NT2/D1 (cell line): ENCODE measurements around the gene HES4.

Experiments
- DNase-seq: peaks from one replicate; pipeline ENCODE4 v3.0.0-alpha.2; 2011; ENCODE audit warnings: low read depth, low spot score
- H3K27me3 ChIP-seq: 2 replicates; pipeline ENCODE4 v1.6.0; 2011; ENCODE audit warnings: mild to moderate bottlenecking; ENCODE audit not compliant: insufficient read length, insufficient read depth
- H3K36me3 ChIP-seq: 2 replicates; pipeline ENCODE4 v1.6.1; 2011; ENCODE audit warnings: mild to moderate bottlenecking, low read length, mixed read lengths; ENCODE audit not compliant: insufficient read depth, insufficient read length
- H3K4me1 ChIP-seq: 2 replicates; pipeline ENCODE4 v1.5.1; 2011; ENCODE audit not compliant: insufficient read depth, insufficient read length
- H3K4me3 ChIP-seq: 2 replicates; pipeline ENCODE4 v1.5.1; 2011; ENCODE audit warnings: low read depth; ENCODE audit not compliant: insufficient read length
- H3K9ac ChIP-seq: 2 replicates; pipeline ENCODE4 v1.6.0; 2011; ENCODE audit warnings: low read depth; ENCODE audit not compliant: insufficient read length
- H3K9me3 ChIP-seq: 2 replicates; pipeline ENCODE4 v1.5.1; 2011; ENCODE audit warnings: mild to moderate bottlenecking, low read length; ENCODE audit not compliant: insufficient read depth
- SUZ12 ChIP-seq: IDR thresholded peaks from 2 replicates; pipeline ENCODE4 v1.6.1; 2011; ENCODE audit not compliant: insufficient read length, insufficient read depth; ENCODE audit errors: extremely low read depth
- YY1 ChIP-seq: IDR thresholded peaks from 2 replicates; pipeline ENCODE4 v1.6.1; 2011; ENCODE audit not compliant: insufficient read length, insufficient read depth
- ZNF274 ChIP-seq: IDR thresholded peaks from 2 replicates; pipeline ENCODE4 v1.6.1; 2011; ENCODE audit warnings: mild to moderate bottlenecking, low read depth, low read length

HES4 gene

DNA sequence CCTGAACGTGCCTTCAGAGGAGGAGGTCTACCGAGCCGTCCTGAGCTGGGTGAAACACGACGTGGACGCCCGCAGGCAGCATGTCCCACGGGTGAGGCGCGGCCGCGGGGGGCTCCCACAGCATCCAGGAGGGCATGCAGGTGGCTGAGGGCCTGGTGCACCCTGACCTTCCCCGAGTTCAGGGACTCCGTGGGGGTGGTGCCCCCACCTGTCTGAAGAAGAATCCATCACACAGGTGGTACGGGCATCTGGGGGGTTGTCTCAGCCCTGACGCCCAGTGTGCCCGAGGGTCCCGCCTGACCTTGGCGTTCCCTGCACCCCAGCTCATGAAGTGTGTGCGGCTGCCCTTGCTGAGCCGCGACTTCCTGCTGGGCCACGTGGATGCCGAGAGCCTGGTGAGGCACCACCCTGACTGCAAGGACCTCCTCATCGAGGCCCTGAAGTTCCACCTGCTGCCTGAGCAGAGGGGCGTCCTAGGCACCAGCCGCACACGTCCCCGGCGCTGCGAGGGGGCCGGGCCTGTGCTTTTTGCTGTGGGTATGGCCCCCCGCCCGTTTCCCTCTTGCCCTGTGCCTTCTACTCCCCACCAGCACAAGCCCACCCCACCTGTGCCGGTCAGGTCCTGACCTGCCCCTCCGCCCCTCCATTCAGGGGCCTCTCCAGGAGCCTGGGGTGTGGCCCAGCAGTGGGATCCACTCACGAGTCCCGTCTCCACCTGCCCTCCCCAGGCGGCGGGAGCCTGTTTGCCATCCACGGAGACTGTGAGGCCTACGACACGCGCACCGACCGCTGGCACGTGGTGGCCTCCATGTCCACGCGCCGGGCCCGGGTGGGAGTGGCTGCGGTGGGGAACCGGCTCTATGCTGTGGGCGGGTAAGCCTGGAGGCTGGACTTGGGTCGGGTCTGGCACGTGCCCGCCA lies 37.3 kb downstream of the HES4 start:
- TF ChIP-seq YY1, result no peak
- no peak for TF ChIP-seq ZNF274
- no peak for TF ChIP-seq SUZ12
- Histone ChIP-seq H3K9me3 (no peaks in the 10 kb centered on the region), H3K4me3 (no peak overlapping the region), H3K4me1 (peaks cover 10% of the 10 kb centered on the region), H3K9ac (no peak overlapping the region), H3K27me3 (peaks cover 22% of the 10 kb centered on the region), H3K36me3 (peaks cover 32% of the 10 kb centered on the region)
- DNase-seq, result no peak

GRCh38 chr1:961132-961669 lies 38.7 kb downstream of the HES4 start:
- Histone ChIP-seq H3K4me1 (peaks cover 7% of the 10 kb centered on the region), H3K36me3 (peaks cover 47% of the 10 kb centered on the region), H3K9ac (peak overlapping the region; percentile 74), H3K27me3 (peaks cover 17% of the 10 kb centered on the region), H3K4me3 (peak overlapping the region; percentile 67), H3K9me3 (no peaks in the 10 kb centered on the region)
- TF ChIP-seq YY1 (no peak), ZNF274 (no peak), SUZ12 (no peak)
- no peak for DNase-seq

- no peak for TF ChIP-seq SUZ12
- no peak for TF ChIP-seq ZNF274
- TF ChIP-seq YY1, result no peak
- Histone ChIP-seq H3K36me3 (peaks cover 53% of the 10 kb centered on the region), H3K9ac (peak within 1 kb of the TSS; percentile 74), H3K4me3 (peak within 1 kb of the TSS; percentile 67), H3K4me1 (peaks cover 7% of the 10 kb centered on the region), H3K27me3 (peaks cover 17% of the 10 kb centered on the region), H3K9me3 (no peaks in the 10 kb centered on the region)
- no peak for DNase-seq
These were observed 39.4 kb downstream of the HES4 start, which contains the start of gene KLHL17 for GRCh38 chr1:960363-961131. TSS of gene KLHL17 (plus strand) at chr1:960584. CDS start at chr1:960694, 110 bp downstream.

- Histone ChIP-seq H3K36me3 (peaks cover 58% of the 10 kb centered on the region), H3K4me3 (no peak overlapping the region), H3K4me1 (peaks cover 7% of the 10 kb centered on the region), H3K9ac (no peak overlapping the region), H3K9me3 (no peaks in the 10 kb centered on the region), H3K27me3 (peaks cover 17% of the 10 kb centered on the region)
- no peak for DNase-seq
- TF ChIP-seq SUZ12 (no peak), YY1 (no peak), ZNF274 (no peak)
These were observed 40.0 kb downstream of the HES4 start for GRCh38 chr1:959731-960362.

DNA sequence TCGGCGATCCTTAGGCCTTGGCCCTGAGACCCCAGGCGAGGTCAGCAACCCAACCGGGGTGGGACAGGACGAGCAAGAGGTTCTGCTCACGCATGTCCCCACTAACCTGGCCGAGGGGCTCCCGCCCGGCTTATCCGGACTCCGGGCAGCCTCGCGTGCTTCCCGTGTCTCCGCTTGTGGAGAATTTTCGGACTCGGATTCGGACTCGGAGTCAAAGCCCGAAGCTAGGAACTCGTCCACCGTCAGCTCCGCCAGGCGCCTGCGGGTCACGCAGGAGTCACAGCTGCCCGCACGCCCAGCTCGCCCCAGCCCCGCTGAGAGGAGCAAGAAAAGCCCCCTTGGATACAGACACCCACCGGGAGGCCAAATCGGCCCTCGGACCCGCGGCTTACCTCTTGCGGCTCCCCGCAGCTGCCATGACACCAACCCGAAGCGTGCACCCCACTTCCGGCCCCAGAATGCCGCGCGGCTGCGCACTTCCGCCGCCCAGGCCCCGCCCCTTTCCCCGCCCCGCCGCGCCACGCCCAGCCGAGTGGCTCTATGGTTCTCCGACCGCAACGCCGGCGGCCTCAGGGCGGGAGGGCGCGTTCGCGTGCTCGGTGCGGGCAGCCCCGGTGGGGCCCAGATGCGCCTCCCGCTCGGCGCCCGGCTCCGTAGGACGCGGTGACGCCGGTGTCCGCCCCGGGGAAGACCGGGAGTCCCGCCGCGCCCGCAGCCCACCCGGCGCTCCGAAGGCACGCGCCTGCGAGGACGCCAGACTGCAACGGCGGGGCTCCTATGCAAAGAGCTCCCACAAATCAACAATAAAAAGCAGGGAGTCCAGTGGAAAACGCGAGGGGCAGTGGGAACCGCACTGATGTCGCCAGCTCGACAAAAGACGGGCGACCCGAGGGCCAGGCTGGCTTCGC lies 40.8 kb downstream of the HES4 start, which contains the start of gene NOC2L:
Gene NOC2L, minus strand, starts transcription at position 434 of the 908 bp plus-strand sequence. Its CDS starts 16 bp downstream, at position 418.
- Histone ChIP-seq H3K9ac (peak within 1 kb of the TSS; percentile 97), H3K27me3 (peaks cover 17% of the 10 kb centered on the region), H3K9me3 (no peaks in the 10 kb centered on the region), H3K4me1 (peaks cover 7% of the 10 kb centered on the region), H3K4me3 (peak within 1 kb of the TSS; percentile 79), H3K36me3 (peaks cover 61% of the 10 kb centered on the region)
- no peak for TF ChIP-seq SUZ12
- TF ChIP-seq YY1, result peak; percentile 51
- DNase-seq, result no peak

DNA sequence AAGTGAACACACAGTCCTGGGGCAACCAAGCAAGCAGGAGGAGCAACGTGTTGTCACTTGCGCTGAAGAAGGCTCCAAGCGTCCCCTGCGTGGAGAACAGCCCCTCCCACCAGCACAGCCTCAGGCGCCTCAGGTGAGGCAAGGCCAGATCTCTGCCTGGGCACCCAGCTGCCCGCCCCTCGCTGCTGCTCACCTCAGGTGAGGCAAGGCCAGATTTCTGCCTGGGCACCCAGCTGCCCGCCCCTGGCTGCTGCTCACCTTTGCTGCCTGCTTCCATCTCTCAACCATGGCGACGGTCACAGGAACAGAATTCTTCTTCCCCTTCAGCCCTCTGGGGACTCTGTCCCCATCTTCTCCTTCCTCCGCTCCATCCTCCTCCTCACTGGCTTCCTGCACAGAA lies 43.3 kb downstream of the HES4 start:
- DNase-seq, result no peak
- H3K36me3 ChIP-seq, result peaks cover 64% of the 10 kb centered on the region
- TF ChIP-seq ZNF274 (no peak), YY1 (no peak), SUZ12 (no peak)

More for the DNA sequence above, 43.3 kb downstream of the HES4 start:
- no peaks in the 10 kb centered on the region for H3K9me3 ChIP-seq
- no peak overlapping the region for H3K4me3 ChIP-seq
- no peak overlapping the region for H3K9ac ChIP-seq
- peaks cover 7% of the 10 kb centered on the region for H3K4me1 ChIP-seq
- H3K27me3 ChIP-seq, result peaks cover 15% of the 10 kb centered on the region
